Middle frontal gyrus (tissue), 1 donor: ENCODE measurements around the gene GPR171.
"Not testable (repeated sequence)": the region's sequence is repeated elsewhere in the genome, so short reads cannot be mapped to it uniquely, and the experiment has no call there.

ENCODE experiments used
- DNase-seq: peaks from one replicate; pipeline ENCODE4 v3.0.0-alpha.2; 2015; ENCODE audit warnings: low spot score; ENCODE audit errors: extremely low spot score

The GPR171 gene

DNA sequence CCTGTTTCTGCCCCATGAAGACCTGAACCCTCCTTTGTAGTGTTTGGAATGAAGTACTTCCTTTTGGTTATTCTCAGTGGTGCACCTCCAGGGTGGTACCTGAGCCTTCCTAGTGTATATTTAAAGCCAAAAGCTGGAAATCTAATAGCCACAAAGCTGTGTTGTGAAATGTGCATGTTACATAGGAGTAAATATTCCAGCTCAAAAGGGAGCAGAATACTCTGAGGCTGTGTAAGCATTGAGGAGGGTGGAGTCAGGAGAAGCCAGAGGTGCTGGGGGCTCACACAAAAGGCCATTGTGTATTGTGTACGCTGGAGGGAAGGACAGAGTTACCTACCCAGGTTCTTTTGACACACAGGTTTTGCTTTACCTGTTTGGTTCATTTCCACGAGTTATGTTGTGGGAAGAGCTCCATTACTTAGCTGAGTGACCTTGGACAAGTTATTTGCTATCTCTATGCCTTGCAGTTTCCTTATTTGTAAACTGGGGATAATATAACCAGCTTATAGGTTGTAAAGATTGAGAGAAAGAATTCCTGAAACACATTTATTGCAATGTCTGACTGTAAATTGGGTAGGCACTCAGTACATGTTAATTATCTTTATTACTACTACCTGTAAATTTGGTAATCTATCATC, 24.7 kb downstream of the GPR171 start:
- DNase-seq: no peak

DNA sequence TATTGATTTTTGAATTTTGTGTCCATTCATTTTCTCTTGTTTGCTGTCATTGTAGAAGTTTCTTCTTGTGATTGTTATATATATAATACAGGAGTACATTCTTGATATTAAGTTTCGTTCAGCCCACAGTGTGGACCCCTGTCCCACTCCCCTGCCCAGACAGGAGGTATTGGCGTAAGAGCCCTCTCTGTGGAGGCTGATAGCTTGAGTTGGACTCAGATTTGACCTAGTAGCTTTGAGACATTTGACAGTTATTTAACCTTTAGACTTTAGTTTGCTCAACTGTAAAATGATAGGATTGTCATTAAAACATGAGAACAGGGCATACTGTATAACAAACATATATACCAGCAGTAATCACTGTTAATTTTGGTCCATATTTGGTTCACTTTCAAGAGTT, 27.1 kb downstream of the GPR171 start:
- no peak for DNase-seq

DNA sequence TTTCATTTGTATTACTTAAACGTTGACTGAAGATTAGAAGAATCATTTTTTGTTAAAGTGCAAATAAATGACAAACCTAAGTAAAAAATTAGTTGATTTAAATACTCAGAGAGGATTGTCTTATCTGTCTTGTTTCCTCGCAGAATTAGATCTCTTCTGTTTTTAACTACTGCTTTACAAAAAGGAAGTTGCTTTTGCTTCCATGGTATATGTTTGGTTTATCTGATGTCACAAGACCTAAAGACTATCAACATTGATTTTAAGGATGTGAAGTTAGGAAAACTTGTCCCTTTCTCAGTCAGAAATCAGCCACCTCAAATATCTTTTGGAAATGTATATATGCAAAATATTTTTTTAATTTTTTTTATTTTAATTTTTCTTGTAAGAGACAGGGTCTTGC, 28.7 kb downstream of the GPR171 start:
- DNase-seq: no peak

DNA sequence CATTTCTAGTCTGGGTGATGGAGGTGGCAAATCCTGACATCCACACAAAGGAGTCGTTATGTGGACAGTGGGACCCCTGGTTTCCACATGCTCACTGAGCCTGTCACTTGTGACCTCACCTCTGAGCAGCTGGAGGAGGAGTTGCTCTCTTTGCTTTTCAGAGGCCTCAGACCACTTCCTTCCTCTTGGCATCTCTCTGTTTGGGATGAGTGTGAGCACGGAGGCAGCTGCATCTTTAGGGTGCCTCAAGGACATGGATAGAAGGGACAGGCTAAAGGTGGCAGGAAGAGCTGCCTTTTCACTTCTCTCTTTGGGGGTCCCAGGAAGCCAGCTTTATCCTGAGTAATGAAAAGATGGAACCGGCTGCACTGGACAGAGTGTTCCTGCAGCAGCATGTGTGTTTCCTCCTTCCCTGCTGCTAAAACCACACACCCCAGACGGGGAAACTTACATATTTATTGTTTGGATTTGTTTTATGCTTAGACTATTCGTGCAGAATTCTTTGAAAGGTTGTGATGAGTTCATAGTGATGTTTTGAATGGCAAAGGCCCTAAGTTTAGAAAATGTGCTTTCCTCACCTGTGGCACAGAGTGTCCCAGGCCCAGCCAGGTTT, 31.8 kb downstream of the GPR171 start:
- DNase-seq: no peak

DNA sequence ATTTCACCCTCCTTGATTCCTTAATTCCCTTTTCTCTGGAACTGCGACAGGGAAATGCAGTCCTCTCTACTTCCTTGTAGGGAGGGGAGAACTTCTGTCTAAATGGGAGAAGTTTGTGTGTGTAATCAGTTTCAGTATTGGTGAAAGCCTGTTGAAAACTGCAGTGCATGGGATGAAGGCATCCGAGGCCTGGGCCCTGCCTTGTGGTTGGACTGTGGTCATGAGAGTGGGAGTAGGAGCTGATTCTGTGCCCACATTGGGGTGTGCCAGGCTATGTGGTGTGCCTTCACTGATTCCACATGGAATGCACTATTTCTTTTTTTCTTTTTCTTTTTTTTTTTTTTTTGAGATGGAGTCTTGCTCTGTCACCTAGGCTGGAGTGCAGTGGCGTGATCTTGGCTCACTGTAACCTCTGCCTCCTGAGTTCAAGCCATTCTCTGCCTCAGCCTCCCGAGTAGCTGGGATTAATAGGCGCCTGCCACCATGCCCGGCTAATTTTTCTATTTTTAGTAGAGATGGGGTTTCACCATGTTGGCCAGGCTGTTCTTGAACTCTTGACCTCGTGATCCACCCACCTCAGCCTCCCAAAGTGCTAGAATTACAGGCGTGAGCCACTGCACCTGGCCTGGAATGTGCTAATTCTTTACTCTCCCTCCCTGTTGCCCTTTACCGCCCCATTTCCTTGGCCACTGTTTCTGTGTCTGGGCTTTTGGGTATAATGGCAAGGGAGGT, 32.9 kb downstream of the GPR171 start:
- DNase-seq: not testable (repeated sequence)

DNA sequence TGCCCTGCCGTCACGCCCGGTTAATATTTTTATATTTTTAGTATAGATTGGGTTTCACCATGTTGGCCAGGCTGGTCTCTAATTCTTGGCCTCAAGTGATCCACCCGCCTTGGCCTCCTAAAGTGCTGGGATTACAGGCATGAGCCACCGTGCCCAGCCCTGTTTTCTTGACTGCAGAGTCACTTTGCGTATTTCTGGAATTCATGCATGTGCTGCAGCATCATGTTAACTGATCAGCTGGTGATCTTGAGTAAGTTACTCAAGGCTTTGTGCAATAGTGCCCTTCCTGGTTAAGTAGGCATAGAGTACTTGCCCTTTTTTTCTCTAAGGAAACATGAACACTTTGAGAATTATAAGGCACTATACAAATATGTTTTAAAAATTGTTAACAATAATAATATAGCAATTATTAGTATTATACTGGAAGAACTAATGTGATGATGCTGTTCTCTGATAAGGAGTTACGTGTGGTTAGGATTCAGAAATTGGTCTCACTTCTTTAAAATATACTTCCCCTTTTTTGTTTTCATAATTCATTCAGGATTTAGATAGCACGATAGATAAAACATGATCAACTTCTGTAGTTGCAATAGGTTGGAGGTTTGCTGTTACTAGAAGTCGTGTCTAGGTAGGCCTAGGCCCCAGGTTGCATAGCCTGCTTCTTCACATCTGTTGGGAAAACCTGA, 33.6 kb downstream of the GPR171 start:
- no peak for DNase-seq

DNA sequence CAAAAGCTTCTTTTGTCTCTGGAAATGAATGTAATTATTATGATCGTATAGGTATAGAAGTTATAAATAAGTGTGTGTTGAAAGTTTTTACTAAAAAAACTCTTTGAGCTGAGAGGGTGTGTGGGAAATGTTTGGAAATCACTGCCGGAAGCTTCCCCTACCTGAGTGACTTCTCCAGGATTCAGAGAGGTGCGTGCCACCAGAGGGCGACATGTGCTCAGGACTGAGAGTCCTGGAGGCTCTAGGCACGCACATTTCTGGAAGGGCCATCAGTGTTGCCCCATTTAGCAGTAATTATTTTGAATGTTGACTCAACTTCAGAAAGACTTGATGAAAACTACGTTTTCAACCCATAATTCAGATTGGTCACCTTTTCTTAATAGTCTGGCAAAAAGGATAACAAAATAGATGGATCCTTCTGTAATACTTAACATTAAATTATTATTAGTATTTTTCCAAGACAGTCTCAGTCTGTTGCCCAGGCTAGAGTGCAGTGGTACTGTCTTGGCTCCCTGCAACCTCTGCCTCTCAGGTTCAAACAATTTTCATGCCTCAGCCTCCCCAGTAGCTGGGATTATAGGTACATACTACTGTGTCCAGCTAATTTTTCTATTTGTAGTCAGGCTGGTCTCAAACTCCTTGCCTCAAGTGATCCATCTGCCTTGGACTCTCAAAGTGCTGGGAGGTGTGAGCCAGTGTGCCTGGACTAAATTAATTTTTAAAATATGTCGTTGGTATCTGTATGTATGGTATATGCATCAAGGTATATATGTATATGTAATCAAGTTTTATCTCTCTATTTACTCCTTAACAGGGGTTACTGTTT, 34.5 kb downstream of the GPR171 start:
- DNase-seq: peak; percentile 54

DNA sequence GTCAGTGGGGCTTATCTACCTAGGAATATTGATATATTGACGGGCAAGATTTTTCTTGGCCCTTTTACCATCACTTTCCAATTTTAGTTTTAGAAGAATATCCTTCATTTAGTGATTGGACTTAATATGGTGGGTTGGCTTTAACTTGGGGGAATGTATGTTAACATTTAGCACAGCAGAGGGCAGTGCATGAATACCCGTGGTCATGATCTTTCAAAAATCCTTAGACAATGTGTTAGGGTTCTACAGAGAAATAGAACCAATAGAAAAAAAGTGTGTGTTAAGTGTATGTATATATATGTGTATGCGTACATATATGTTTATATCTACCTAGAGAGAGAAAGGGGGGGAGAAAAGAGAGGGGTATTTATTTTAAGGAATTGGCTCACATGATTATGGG, 36.9 kb downstream of the GPR171 start:
- no peak for DNase-seq

DNA sequence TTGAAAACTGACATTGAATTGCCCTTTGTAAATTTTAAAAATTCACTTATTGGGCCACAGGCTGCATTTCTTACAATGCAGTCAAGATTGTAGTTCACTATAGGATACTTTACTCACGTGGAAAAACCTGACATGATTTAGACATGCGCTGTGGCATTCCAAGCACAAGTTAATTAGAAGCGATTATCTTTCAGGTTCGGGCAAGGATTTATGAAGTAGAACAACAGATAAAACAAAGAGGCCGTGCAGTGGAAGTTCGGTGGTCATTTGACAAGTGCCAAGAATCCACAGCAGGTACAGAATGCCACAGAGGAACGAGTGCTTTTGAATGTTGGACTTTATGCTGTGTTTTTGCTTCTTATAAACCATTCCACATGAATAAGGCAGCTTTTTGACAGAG, 37.8 kb downstream of the GPR171 start:
- no peak for DNase-seq

DNA sequence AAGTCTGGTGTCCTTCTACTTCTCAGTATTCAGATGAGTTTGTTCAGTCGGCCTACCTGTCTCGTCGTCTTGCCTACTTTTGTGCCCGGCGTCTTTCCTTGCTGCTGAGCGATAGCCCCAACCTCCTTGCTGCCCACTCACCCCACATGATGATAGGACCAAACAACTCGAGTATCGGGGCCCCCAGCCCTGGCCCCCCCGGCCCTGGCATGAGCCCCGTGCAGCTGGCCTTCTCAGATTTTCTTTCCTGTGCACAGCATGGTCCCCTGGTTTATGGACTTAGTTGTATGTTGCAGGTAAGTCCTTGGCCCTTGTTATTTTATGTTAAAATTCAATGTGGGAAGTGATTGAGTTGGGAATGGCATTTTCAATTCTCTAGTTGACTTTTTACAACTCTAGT, 43.2 kb downstream of the GPR171 start:
- no peak for DNase-seq

DNA sequence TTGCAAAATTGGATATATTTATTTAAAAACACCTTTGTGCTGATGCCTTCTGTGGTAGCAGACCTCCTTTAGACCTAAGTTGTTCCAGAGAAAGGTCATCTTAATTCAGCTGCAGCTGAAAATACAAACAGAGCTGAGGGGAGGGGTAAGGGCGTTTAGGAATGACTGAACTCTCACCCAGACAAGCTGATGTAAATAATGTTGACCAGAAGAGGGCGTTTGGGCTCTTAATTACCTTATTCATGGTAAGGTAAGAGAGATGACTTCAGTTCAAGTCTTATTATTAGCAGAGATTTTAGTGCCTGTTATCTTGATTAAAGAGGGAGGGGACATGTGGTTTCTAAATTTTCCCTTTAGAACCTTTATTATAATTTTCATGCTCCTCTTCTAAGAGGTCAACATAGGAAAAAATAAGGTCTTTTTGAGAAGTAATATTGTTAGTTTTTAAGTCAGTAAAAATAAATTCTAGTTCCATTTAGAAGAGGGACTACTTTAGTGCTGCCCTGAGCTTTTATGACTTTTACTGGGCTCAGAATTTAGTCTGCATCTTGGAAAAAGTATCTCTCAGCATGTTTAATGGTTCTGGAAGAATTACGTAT, 46.3 kb downstream of the GPR171 start:
- DNase-seq: no peak

DNA sequence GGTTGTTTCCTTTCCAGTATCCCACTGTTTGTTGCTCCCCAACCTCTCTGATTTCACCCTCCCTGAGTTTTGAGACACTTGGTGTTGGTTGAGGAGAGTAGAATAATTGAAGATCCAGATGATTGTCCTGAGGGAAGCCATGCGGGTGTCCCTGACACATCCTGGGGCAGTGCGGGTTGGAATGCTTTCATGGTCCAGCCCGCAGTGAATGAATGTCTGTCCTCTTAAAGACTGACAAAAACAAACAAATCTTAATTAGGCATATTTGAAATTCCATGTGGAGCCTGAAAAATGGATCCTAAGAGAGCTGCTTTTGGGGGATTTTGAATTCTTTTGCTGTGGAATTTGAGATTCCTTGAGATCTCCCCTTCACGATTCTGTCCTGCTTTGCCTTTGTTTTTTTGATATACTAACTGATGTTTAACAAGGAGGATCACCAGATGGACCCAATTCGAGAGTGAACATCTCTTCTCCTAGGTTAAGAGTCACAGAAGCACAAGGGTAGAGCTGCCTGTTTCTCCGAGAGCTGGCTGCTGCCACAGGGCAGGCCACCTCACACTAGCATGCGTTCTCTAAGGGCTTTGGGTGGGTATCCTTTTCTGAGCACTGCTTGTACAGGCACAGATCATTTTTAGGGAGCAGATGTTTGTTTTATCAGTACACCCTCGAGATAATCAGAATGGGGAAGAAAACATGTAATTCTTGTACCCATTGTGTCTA, 47.4 kb downstream of the GPR171 start:
- DNase-seq: no peak

DNA sequence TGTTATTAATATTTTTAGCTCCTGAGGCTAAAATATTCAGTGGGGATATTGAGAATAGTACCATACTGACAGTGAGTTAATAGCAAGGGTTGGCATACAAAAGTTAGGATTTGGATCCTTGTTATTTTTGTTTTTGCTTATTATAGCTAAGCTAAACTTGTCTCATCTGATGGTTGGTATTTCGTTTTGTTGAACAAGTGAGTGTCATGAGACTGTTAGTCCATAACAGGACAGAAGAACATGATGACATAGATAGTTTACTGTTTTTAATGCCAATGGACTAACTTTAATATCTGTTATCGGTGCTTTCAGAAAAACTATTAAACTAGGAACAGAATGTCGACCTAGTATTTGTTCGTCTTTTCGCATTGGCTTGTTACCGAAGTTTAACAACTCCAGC, 48.5 kb downstream of the GPR171 start:
- no peak for DNase-seq

DNA sequence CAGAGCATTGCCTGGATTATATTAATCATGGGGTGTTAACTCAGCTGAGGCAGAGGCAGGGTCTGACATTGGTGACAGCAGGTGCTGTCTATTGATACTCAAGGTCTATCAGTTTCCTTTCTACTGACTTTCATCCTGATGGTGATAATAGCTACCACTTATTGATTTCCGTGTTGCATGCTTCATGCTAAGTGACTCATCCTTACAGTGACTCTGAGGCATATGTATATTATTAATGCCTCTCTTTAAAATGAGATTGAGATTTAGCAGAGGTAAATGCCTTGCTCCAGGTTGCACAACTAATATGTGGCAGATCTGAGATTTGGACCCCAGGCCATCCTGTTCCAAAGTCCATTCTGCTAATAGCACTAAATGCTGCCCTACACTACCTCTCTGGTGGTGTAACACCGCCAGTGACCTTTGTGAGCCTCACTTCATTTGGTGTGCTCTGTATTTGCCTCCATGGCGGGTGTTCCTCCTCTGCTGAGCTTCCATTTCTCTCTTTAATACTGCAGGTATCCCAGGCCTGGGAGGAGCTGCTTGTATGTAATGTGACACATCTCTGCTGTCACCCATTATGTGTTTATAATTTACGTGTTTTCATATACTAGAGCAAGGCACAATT, 50.4 kb downstream of the GPR171 start:
- DNase-seq: no peak
